ENCODE results near the gene PRDM16.

DNA sequence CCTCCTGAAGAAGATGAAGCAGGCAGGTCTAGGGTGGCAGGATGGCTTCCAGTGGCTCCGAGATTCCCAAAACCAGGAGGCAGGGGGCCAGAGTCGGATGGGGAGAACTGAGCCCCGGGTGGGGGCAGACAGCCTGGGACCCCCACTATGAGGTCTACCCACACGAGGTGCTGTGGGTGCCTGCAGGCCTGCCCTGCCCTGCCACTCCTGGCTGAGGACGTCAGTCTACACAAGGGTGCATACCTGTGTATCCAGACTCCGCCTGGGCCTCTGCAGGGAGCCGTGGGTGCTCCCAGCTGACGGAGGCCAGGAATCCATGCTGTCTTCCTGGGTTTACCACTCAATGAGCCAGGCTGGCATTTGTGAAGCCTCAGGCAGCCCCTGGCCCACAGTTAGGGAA lies 80.3 kb downstream of the PRDM16 start:
- TF ChIP-seq, protein P1, sequence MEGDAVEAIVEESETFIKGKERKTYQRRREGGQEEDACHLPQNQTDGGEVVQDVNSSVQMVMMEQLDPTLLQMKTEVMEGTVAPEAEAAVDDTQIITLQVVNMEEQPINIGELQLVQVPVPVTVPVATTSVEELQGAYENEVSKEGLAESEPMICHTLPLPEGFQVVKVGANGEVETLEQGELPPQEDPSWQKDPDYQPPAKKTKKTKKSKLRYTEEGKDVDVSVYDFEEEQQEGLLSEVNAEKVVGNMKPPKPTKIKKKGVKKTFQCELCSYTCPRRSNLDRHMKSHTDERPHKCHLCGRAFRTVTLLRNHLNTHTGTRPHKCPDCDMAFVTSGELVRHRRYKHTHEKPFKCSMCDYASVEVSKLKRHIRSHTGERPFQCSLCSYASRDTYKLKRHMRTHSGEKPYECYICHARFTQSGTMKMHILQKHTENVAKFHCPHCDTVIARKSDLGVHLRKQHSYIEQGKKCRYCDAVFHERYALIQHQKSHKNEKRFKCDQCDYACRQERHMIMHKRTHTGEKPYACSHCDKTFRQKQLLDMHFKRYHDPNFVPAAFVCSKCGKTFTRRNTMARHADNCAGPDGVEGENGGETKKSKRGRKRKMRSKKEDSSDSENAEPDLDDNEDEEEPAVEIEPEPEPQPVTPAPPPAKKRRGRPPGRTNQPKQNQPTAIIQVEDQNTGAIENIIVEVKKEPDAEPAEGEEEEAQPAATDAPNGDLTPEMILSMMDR (IDR thresholded peaks at IDR 0.05): no peak
- TF ChIP-seq EZH2 (IDR thresholded peaks at IDR 0.05; ENCODE audit: borderline replicate concordance, insufficient read depth, low read depth, low read length, poor library complexity, severe bottlenecking): no peak
